GM21390 (cell line): ENCODE results near the gene TACSTD2.
"Not testable (repeated sequence)": the region's sequence is repeated elsewhere in the genome, so short reads cannot be mapped to it uniquely, and the experiment has no call there.

Source experiments
- ATAC-seq: cut with Tn5 transposase; IDR thresholded peaks from one replicate; pipeline ENCODE4 v1.9.1; 2021; ENCODE audit not compliant: unreplicated experiment

The TACSTD2 gene

GRCh38 chr1:58588396-58588795 is 11.3 kb upstream of the TACSTD2 start:
- ATAC-seq, result no peak

DNA sequence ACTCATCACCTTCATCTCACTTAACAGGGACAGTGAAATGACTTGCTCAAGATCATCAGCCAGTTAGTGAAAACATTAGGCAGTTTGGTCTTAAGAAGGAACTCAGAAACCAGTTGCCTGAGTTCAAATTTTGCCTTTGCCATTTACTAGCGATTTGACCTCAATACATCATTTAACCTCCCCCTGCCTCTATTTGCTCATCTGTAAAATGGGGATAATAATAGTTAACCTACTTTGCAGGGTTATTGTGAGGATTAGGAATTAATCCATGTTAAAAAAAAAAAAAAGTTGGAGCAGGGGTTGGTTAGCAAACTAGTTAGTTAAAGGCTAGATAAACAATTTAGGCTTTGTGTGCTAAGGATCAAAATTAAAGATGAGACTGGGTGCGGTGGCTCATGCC is 10.6 kb upstream of the TACSTD2 start:
- ATAC-seq, result no peak

GRCh38 chr1:58586271-58586670 is 9.2 kb upstream of the TACSTD2 start:
- ATAC-seq, result no peak

DNA sequence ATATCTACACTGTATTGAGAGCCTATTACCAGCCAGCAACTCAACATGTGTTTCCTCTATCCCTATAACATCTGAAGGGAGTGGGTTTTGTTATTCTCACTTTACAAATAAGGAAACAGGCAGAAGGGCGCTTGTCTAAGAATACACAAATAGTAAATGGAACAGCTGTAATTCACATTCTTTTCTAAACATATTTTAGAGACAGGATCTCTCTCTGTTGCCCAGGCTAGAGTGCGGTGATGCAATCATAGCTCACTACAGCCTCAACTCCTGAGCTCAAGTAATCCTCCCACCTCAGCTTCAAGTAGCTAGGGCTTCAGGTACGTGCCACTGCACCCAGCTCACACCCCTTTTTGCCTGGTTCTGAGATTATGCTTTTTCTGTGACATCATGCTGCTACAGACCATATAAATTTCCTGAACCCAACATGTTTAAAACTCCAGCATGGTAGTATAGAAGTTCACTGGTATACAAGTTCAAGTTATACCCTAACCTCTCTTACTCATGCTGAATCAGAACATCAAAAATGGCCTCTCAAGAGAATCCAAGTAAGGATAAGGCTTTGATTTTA is 8.6 kb upstream of the TACSTD2 start:
- ATAC-seq, result no peak

GRCh38 chr1:58585166-58585565 is 8.1 kb upstream of the TACSTD2 start:
- no peak for ATAC-seq

DNA sequence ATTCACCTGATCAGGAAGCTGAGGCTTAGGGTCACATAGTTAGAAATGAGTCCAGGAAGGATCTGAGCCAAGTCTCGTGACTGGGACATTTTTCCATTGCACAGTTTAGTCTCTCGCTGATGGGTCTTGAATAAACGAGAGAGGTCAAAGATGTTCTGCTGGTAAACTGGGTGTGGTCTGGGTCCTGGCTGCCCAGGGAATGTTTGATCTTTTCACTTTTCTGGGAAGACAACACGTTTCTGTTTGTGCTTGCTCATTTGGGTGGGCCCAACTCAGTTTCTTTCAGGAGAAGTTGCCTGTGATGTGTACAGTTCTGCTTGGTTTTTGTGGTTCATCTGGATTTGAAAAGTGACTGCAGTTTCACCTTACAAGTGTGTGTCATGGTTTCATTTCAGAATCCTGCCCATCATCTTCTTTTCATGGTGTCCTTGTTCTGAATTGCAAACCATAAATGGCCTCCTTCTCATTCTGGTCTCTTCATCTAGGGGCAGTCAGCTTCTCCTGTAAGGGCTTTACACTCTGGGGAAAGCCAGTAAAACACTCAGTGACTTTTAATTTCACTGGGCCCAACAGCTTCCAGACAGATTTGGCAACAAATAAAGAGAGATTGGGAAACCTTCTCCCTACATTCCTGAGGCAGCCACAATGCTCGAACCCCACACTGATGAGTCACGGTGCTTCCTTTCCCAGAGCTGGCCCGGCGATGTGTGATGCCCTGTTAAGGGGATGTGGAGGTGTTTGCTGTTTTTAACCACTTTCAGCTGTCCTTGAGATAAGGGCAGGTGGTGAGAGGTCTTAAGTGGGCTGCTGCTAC is 7.2 kb upstream of the TACSTD2 start:
- peak; percentile 74 for ATAC-seq

GRCh38 chr1:58583496-58583895 is 6.4 kb upstream of the TACSTD2 start:
- no peak for ATAC-seq

DNA sequence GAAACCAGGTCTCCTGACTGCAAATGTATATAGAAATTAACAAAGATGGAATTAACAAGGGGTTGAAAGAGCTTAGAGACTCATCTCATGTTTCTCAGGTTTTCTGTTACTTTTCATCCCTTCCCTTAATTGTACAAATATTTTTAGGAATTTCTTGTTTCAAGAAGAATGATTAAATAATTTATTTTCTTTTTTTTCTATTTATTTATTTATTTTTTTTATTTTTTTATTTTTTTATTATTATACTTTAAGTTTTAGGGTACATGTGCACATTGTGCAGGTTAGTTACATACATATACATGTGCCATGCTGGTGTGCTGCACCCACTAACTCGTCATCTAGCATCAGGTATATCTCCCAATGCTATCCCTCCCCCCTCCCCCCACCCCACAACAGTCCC is 5.1 kb upstream of the TACSTD2 start:
- ATAC-seq, result not testable (repeated sequence)

- no peak for ATAC-seq
Observed at GRCh38 chr1:58581641-58582040, 4.6 kb upstream of the TACSTD2 start.

GRCh38 chr1:58580186-58580585 is 3.1 kb upstream of the TACSTD2 start:
- ATAC-seq, result no peak

- ATAC-seq, result no peak
Observed at GRCh38 chr1:58577654-58578030, 590 bp upstream of the TACSTD2 start.

DNA sequence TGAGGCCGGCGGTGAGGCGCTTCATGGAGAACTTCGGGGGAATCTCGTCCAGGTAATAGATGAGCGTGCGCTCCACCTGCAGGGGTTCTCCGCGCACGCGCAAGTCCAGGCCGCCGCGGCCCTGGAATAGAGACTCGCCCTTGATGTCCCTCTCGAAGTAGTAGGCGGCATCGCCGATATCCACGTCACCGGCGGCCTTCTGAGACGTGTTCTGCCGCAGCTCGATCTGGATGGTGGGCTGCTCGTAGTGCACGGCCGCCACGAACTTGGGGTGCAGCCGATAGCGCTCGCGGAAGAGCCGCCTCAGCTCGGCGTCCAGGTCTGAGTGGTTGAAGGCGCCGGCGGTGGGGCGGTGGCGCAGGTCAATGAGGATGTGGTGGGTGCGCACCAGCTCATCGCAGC is 726 bp downstream of the TACSTD2 start:
- ATAC-seq, result no peak

- ATAC-seq, result no peak
Observed at GRCh38 chr1:58575551-58576324, 1.3 kb downstream of the TACSTD2 start.

- no peak for ATAC-seq
Observed at GRCh38 chr1:58574816-58575215, 2.2 kb downstream of the TACSTD2 start.

DNA sequence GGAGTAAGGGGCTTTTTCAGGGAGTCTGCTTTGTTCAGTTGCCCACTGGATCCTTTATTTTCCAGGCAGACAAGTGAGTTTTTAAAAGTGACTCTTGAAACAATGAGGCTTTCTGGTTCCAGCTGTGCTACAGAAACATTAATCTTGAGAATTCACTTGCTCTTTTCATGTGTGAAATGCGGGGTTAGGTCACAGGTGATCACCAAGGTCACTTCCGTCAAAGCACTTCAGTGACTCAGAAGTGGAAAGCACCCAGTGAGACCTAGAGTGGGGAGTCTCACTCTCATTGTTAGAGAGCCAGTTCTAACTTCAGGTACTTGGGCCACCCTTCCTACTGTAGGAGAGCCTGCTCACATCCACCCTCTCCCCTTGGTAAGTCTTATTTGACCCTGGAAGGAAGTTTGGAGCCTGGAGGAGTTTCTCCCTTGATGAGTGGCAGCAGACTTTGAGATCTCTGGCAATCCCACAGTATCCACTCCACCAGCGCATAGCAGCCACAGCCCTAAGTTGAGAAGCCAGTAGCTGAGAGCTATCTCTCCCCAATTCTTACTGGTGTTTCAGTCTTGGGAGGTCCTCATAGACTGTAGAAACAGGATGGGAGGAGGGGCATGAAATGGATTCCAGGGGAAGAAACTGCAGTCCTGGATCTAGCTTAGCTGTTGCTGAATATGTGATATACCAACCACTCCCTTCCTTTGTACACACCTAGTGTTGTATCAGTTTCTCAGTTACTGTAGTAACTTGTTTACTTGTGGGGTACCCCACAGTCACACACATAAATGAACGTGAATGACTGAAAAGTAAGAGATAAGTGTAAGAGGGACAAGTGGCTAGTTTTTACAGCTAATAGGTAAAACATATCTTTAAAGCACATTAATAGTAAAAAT is 3.1 kb downstream of the TACSTD2 start:
- ATAC-seq, result peak; percentile 95

GRCh38 chr1:58573138-58573537 is 3.9 kb downstream of the TACSTD2 start:
- ATAC-seq, result no peak

DNA sequence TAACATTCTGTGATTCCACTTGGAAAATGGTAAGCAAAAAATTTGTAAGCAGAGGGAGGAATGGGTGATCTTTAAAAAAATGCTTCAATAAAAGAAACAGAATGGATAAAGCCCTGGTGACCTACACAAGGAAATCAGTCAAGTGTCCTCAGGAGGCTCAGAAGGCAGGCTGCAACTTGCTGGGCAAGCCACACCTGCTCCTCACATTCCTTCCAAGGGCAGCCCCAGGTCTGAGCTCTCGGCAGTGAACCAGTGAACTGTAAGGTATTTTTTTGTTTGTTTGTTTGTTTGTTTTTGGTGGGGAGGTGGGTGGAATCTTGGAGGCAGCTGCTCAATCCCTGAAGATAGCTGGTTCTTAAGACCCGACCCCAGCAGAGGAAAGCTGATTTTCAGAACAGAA is 4.4 kb downstream of the TACSTD2 start:
- ATAC-seq, result no peak

DNA sequence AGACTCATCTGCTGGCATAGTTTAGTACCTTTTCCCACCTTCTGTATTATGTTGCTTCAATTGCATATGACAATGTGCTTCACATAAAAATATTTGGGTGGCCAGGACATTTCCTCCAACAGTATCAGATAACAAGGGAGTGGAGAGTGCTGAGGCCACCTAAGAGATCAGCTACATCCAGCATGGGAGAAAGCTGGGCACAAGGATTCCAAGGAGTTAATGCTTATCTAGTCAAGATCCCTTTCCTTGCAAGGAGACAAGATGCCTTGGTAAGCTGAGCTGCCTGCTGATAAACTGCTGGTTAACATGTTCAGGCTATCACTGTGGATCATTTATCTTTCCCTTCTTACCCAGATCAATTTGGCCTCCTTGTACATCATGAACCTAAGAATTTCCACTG is 5.4 kb downstream of the TACSTD2 start:
- ATAC-seq, result no peak

- ATAC-seq, result no peak
Observed at GRCh38 chr1:58570817-58571216, 6.2 kb downstream of the TACSTD2 start.

DNA sequence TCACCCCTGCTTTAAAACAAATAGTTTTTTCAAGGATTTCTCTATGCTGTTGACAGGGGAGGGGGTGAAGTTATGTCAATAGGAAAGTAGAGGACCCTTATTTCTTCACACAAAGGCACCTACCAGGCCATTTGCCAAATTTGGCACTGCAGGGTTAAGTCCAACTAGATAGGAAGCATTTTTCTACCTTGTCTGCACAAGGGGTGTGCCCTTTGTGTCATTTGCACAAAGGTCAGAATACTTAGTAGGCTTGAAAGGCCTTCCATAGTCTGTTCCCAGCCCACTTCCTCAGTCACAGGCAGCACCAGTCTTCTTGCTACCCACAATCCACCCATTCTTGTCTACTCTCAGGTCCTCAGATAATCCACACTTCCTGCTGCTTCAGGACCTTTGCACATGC is 7.0 kb downstream of the TACSTD2 start:
- no peak for ATAC-seq

DNA sequence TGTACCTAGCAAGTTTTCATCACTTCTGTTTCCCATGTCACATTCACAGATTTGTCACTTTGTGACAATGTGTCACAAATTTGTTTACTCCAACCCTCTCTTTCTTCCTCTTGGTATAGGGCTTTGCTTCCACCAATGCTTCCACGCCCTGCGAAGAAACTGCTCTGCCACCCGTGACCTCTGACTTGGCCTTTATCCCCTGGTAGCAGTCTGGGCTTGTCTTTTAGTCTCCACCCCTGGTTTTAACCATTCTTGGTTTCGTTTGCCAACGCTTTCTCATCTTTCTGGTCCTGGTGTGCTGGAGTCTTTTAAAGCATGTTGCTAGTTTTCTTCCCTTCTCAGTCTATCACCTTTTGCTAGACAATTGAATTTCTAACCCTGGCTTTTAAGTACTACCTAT is 8.1 kb downstream of the TACSTD2 start:
- ATAC-seq, result no peak
